H9 (cell line): ENCODE data around the gene ARL5B. TPM values are rescaled to one million over a fixed set of nuclear protein-coding genes. Genes with fewer than 3 reads are reported as not detected.
A peak's percentile ranks its signal among the peaks of the same experiment; 100 is the strongest.

Experiments
- DNase-seq: peaks from one replicate; pipeline ENCODE4 v3.0.0-alpha.2; 2017
- H2AFZ ChIP-seq: one replicate; pipeline ENCODE4 v1.6.1; 2013; ENCODE audit warnings: mild to moderate bottlenecking, low read length, control low read depth, moderate library complexity
- H2AK5ac ChIP-seq: 2 replicates; pipeline ENCODE4 v1.6.1; 2013; ENCODE audit warnings: low read length, control low read depth, mixed read lengths; ENCODE audit not compliant: insufficient read length
- H2BK120ac ChIP-seq: one replicate; pipeline ENCODE4 v1.6.1; 2013; ENCODE audit warnings: low read depth, mild to moderate bottlenecking, low read length, control low read depth, inconsistent platforms; ENCODE audit not compliant: poor library complexity, severe bottlenecking
- H2BK12ac ChIP-seq: 2 replicates; pipeline ENCODE4 v1.6.1; 2013; ENCODE audit warnings: low read length, control low read depth, mixed read lengths, low read depth; ENCODE audit not compliant: insufficient read length
- H2BK15ac ChIP-seq: 2 replicates; pipeline ENCODE4 v1.6.1; 2013; ENCODE audit warnings: low read depth, low read length, control low read depth
- H2BK20ac ChIP-seq: one replicate; pipeline ENCODE4 v1.6.1; 2013; ENCODE audit warnings: low read depth, mild to moderate bottlenecking, low read length, control low read depth, inconsistent platforms; ENCODE audit not compliant: poor library complexity, severe bottlenecking
- H2BK5ac ChIP-seq: 2 replicates; pipeline ENCODE4 v1.6.1; 2013; ENCODE audit warnings: low read length, control low read depth, mixed read lengths; ENCODE audit not compliant: insufficient read length
- H3K14ac ChIP-seq: 2 replicates; pipeline ENCODE4 v1.6.1; 2013; ENCODE audit warnings: low read length, control low read depth; ENCODE audit not compliant: insufficient read depth
- H3K18ac ChIP-seq: 2 replicates; pipeline ENCODE4 v1.6.1; 2013; ENCODE audit warnings: low read depth, mild to moderate bottlenecking, mixed read lengths, low read length, control low read depth; ENCODE audit not compliant: insufficient read length
- H3K23ac ChIP-seq: 2 replicates; pipeline ENCODE4 v1.6.1; 2013; ENCODE audit warnings: low read length, control low read depth, mixed read lengths, low read depth; ENCODE audit not compliant: insufficient read length
- H3K23me2 ChIP-seq: 2 replicates; pipeline ENCODE4 v1.6.1; 2013; ENCODE audit warnings: low read depth, mild to moderate bottlenecking, mixed read lengths, low read length, control low read depth; ENCODE audit not compliant: insufficient read length, poor library complexity, severe bottlenecking
- H3K27ac ChIP-seq: 2 replicates; pipeline ENCODE4 v1.5.1; 2013; ENCODE audit warnings: low read length, control low read depth, mixed read lengths, low read depth; ENCODE audit not compliant: insufficient read length
- H3K27me3 ChIP-seq: 2 replicates; pipeline ENCODE4 v1.6.1; 2013; ENCODE audit warnings: low read length, control low read depth, inconsistent platforms; ENCODE audit not compliant: insufficient read depth
- H3K4ac ChIP-seq: 2 replicates; pipeline ENCODE4 v1.6.1; 2013; ENCODE audit warnings: low read depth, mild to moderate bottlenecking, control low read depth, inconsistent platforms, low read length, moderate library complexity
- H3K4me1 ChIP-seq: 2 replicates; pipeline ENCODE4 v1.6.1; 2013; ENCODE audit warnings: low read length, control low read depth, inconsistent platforms; ENCODE audit not compliant: insufficient read depth
- H3K4me2 ChIP-seq: 2 replicates; pipeline ENCODE4 v1.6.1; 2013; ENCODE audit warnings: low read length, control low read depth, mixed read lengths; ENCODE audit not compliant: insufficient read length, insufficient read depth
- H3K56ac ChIP-seq: 2 replicates; pipeline ENCODE4 v1.6.1; 2013; ENCODE audit warnings: low read depth, mild to moderate bottlenecking, mixed read lengths, low read length, control low read depth; ENCODE audit not compliant: insufficient read length
- H3K79me1 ChIP-seq: 2 replicates; pipeline ENCODE4 v1.6.1; 2013; ENCODE audit warnings: low read depth, mild to moderate bottlenecking, moderate library complexity, low read length, control low read depth, inconsistent platforms; ENCODE audit not compliant: insufficient read depth, poor library complexity, severe bottlenecking
- H3K79me2 ChIP-seq: 2 replicates; pipeline ENCODE4 v1.6.1; 2013; ENCODE audit warnings: low read length, control low read depth, inconsistent platforms; ENCODE audit not compliant: insufficient read depth
- H3K9ac ChIP-seq: 2 replicates; pipeline ENCODE4 v1.6.1; 2013; ENCODE audit warnings: low read length, control low read depth, mixed read lengths; ENCODE audit not compliant: insufficient read length; ENCODE audit errors: extremely low read depth
- H3K9me3 ChIP-seq: one replicate; pipeline ENCODE4 v1.6.1; 2013; ENCODE audit warnings: low read depth, low read length, inconsistent platforms; ENCODE audit not compliant: control insufficient read depth
- H3T11ph ChIP-seq: one replicate; pipeline ENCODE4 v1.6.1; 2013; ENCODE audit warnings: mild to moderate bottlenecking, low read length, control low read depth, inconsistent platforms
- H4K20me1 ChIP-seq: one replicate; pipeline ENCODE4 v1.6.1; 2013; ENCODE audit not compliant: control insufficient read depth, insufficient read length, insufficient read depth
- H4K5ac ChIP-seq: 2 replicates; pipeline ENCODE4 v1.6.1; 2013; ENCODE audit warnings: low read depth, mild to moderate bottlenecking, mixed read lengths, low read length, control low read depth; ENCODE audit not compliant: insufficient read length
- H4K8ac ChIP-seq: replicated peaks from 2 replicates; pipeline ENCODE4 v1.6.1; 2013; ENCODE audit warnings: low read length, control low read depth, mixed read lengths, low read depth; ENCODE audit not compliant: insufficient read length
- H4K91ac ChIP-seq: 2 replicates; pipeline ENCODE4 v1.6.1; 2013; ENCODE audit warnings: low read depth, mild to moderate bottlenecking, moderate library complexity, mixed read lengths, low read length, control low read depth; ENCODE audit not compliant: insufficient read length
- H3K27ac Mint-ChIP-seq, 3 experiments: 2 replicates in 2 of 3; 3 replicates in 1 of 3; pipeline ENCODE4 v1.8.0; 2020 to 2021; ENCODE audit warnings: mixed read lengths in 3 of 3, mild to moderate bottlenecking in 1 of 3, moderate library complexity in 1 of 3
- H3K27me3 Mint-ChIP-seq: 2 replicates; pipeline ENCODE4 v1.8.0; 2021; ENCODE audit warnings: low read depth, mild to moderate bottlenecking, moderate library complexity, mixed read lengths
- H3K36me3 Mint-ChIP-seq, 3 experiments: 2 replicates in 2 of 3; 3 replicates in 1 of 3; pipeline ENCODE4 v1.8.0; 2020 to 2021; ENCODE audit warnings: low read depth in 3 of 3, mixed read lengths in 3 of 3; ENCODE audit not compliant: insufficient read depth in 1 of 3
- H3K4me1 Mint-ChIP-seq, 2 experiments: 2 replicates each; pipeline ENCODE4 v1.8.0; 2020; ENCODE audit warnings: mixed read lengths in 2 of 2
- H3K4me3 Mint-ChIP-seq, 2 experiments: 2 replicates in 1 of 2; 3 replicates in 1 of 2; pipeline ENCODE4 v1.8.0; 2020 to 2021; ENCODE audit warnings: mild to moderate bottlenecking in 2 of 2, mixed read lengths in 2 of 2, moderate library complexity in 1 of 2
- H3K9me3 Mint-ChIP-seq, 2 experiments: 2 replicates in 1 of 2; 3 replicates in 1 of 2; pipeline ENCODE4 v1.8.0; 2020; ENCODE audit warnings: mild to moderate bottlenecking in 2 of 2, mixed read lengths in 2 of 2, moderate library complexity in 1 of 2
- WGBS: extraction: QIAGEN DNeasy Blood & Tissue Kit; methylation state at CpG from one replicate; pipeline ENCODE4 v1.1.7; 2013; ENCODE audit warnings: missing lambda C conversion rate, low lambda C conversion rate, mixed read lengths; ENCODE audit not compliant: insufficient read length; ENCODE audit errors: extremely low coverage; 5-methylcytosine and 5-hydroxymethylcytosine counted together
- total RNA-seq: library from RNA; stranded (reverse); gene quantifications from 2 replicates; pipeline ENCODE4 v1.2.1, GENCODE V29; 2021
- TF ChIP-seq, protein P1 (sequence below): fragments of 200-600 bp; sonication (generic); conservative IDR thresholded peaks from 3 replicates; pipeline ENCODE4 v1.8.0; 2021; ENCODE audit warnings: antibody characterized with exemption, mild to moderate bottlenecking

ARL5B gene
- total RNA-seq, 1 experiment from 2014 or later, result 33.9 TPM

DNA sequence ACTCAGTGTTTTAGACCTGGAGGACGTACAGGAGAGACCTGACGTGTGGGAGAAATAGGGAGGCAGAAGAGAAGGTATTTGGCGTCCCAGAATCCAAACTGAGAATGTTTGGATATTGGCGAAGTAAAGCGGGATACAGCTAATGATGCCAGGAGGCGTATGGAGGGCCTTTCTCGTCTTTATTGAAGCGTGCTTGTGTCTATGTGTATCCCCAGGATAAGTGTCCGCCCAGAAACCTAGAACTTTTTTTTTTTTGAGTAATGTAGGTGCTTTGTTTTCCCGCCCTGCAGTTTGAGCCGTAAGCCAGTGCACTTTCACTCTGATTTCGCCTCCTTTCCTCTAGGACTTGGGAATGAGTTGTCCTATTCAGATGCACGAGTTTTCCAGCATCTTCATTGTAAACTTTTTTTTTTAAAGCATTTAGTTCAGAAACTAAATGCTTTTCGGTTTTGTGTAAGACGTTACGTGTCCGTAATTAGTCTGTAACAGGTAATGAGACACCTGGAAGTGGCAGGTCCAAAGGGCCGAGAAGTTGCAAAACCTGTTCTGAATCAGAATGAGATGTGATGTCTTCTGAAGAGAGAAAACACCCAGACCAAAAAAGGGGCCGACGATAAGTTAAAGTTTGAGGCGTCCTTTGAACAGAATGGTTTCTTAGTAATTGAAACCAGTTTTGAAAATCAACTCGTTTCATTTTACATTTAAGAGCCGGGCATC lies 746 bp downstream of the ARL5B start:
- peak overlapping the region; percentile 97 for H3K9ac ChIP-seq
- H3K56ac ChIP-seq, result no peak overlapping the region
- H4K5ac ChIP-seq, result peak overlapping the region; percentile 67
- peak overlapping the region; percentile 87 for H3K18ac ChIP-seq
- no peak overlapping the region for H4K8ac ChIP-seq
- peak overlapping the region; percentile 91 for H3K14ac ChIP-seq
- Mint-ChIP-seq H3K27ac (peak overlapping the region; percentile 97 to 98 (median 98)), H3K9me3 (no peaks in the 10 kb centered on the region; a peak in 1 of 5 replicates), H3K36me3 (peaks cover 4 to 25% (median 18%) of the 10 kb centered on the region in 3 experiments; a peak in 6 of 7 replicates), H3K4me3 (peak overlapping the region; percentile 95 to 99), H3K27me3 (no peaks in the 10 kb centered on the region; the same call in none of the 2 replicates), H3K4me1 (peaks cover 21 to 23% of the 10 kb centered on the region in 2 experiments)
- peak overlapping the region; percentile 99 for H3K4me2 ChIP-seq
- H2BK120ac ChIP-seq, result no peak overlapping the region
- no peak overlapping the region for H2AK5ac ChIP-seq
- peak overlapping the region; percentile 51; the same call in 1 of the 2 replicates for H3K4ac ChIP-seq
- TF ChIP-seq, protein P1, sequence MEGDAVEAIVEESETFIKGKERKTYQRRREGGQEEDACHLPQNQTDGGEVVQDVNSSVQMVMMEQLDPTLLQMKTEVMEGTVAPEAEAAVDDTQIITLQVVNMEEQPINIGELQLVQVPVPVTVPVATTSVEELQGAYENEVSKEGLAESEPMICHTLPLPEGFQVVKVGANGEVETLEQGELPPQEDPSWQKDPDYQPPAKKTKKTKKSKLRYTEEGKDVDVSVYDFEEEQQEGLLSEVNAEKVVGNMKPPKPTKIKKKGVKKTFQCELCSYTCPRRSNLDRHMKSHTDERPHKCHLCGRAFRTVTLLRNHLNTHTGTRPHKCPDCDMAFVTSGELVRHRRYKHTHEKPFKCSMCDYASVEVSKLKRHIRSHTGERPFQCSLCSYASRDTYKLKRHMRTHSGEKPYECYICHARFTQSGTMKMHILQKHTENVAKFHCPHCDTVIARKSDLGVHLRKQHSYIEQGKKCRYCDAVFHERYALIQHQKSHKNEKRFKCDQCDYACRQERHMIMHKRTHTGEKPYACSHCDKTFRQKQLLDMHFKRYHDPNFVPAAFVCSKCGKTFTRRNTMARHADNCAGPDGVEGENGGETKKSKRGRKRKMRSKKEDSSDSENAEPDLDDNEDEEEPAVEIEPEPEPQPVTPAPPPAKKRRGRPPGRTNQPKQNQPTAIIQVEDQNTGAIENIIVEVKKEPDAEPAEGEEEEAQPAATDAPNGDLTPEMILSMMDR, result no peak
- no peak overlapping the region for H3K23ac ChIP-seq
- peak overlapping the region; percentile 47 for H3K27ac ChIP-seq
- peak overlapping the region; percentile 36 for H2BK5ac ChIP-seq
- no peaks in the 10 kb centered on the region for H3K9me3 ChIP-seq
- no peak overlapping the region for H3T11ph ChIP-seq
- no CpG with 5 or more reads among the region's 23 CpGs for WGBS
- no peak overlapping the region for H2BK15ac ChIP-seq
- H2BK20ac ChIP-seq, result no peak overlapping the region
- no peak overlapping the region for H2AFZ ChIP-seq
- H4K20me1 ChIP-seq, result no peaks in the 10 kb centered on the region
- no peaks in the 10 kb centered on the region; the same call in 1 of the 2 replicates for H3K27me3 ChIP-seq
- H3K4me1 ChIP-seq, result peaks cover 3% of the 10 kb centered on the region; the same call in 1 of the 2 replicates
- H3K23me2 ChIP-seq, result peaks cover 8% of the 10 kb centered on the region
- peaks cover 42% of the 10 kb centered on the region for H3K79me2 ChIP-seq
- peak overlapping the region; percentile 65 for H4K91ac ChIP-seq
- H3K79me1 ChIP-seq, result no peaks in the 10 kb centered on the region
- H2BK12ac ChIP-seq, result peak overlapping the region; percentile 69
- peak; percentile 35 for DNase-seq
